ENCODE results near the gene ZNF398. TPM values are rescaled to one million over a fixed set of nuclear protein-coding genes. Genes with fewer than 3 reads are reported as not detected.
"Not testable (repeated sequence)": the region's sequence is repeated elsewhere in the genome, so short reads cannot be mapped to it uniquely, and the experiment has no call there.

The ZNF398 gene
- total RNA-seq, 1 donor from 2014 or later = 6.3 TPM

DNA sequence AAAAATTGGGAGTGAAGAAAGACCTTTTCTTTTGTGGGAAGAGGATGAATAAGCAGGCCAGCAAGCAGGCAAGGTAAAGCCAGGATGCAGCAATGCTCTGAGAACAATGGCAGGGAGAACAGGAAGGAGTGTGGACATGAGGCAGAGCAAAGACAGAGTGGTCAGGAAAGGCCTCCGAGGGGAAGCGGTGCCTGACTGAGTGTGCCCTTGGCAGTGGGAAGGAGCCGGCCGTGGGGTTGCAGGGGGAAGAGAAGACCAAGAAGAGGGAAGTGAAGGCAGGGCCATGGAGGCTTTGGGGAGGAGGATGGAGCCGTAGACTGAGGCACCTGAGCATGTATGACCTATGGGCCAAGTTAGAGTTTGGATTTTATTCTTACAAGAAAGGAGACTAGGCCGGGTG is 70.3 kb downstream of the ZNF398 start:
- ATAC-seq (ENCODE audit: poor library complexity) (no peak), DNase-seq (no peak)
- intact Hi-C loops (cut with DNase I) = no loop called here

- DNase-seq (no peak), ATAC-seq (ENCODE audit: poor library complexity) (no peak)
- intact Hi-C loops (cut with DNase I) = no loop called here
Observed at GRCh38 chr7:149218469-149219420, 71.5 kb downstream of the ZNF398 start.

DNA sequence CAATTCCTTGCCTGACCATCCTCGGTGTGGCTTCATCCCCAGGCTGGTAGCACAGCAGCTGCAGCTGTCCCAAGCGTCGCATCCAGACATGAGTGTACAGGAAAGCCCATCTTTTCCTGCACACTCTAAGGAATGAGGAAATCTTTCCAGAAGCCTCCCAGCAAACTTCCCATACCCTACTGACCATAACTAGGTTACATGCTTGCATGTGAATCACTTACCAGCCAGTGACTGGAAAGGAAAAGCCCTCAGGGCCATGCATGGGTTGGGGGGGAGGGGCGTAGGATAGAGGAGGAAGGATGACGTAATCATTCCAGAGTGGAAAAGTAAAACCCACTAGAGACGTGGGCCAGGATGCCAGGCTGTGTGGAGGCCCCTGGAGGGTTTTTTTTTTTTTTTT is 73.3 kb downstream of the ZNF398 start:
- no peak for ATAC-seq (ENCODE audit: poor library complexity)

GRCh38 chr7:149223176-149223575 is 75.9 kb downstream of the ZNF398 start:
- DNase-seq (no peak), ATAC-seq (ENCODE audit: poor library complexity) (no peak)
- intact Hi-C loops (cut with DNase I) = no loop called here

More for the DNA sequence above, 73.3 kb downstream of the ZNF398 start:
- no peak for DNase-seq
- intact Hi-C loops (cut with DNase I) = no loop called here

DNA sequence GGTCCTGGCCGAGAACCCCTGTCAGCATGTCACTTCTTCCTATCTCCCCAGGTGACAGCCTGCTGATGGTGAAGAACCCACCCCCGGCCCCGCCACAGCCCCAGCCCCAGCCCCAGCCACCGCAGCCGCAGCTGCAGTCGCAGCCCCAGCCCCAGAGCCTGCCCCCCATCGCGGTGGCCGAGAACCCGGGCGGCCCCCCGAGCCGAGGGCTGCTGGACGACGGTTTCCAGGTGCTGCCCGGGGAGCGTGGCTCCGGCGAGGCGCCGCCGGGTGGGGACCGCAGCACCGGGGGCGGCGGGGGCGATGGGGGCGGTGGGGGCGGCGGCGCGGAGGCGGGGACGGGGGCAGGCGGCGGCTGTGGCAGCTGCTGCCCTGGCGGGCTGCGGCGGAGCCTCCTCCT is 76.5 kb downstream of the ZNF398 start:
- intact Hi-C loops (cut with DNase I) = no loop called here
- DNase-seq (no peak), ATAC-seq (ENCODE audit: poor library complexity) (no peak)

DNA sequence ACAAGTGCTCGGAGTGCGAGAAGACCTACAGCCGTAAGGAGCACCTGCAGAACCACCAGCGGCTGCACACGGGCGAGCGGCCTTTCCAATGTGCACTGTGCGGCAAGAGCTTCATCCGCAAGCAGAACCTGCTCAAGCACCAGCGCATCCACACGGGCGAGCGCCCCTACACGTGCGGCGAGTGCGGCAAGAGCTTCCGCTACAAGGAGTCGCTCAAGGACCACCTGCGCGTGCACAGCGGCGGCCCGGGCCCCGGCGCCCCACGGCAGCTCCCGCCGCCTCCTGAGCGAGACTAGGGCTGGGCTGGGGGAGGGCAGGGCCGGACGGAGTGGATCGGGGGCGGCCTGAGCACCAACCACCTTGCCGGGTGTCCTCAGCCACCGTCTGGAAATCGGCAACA is 77.1 kb downstream of the ZNF398 start:
- DNase-seq (no peak), ATAC-seq (ENCODE audit: poor library complexity) (no peak)
- intact Hi-C loops (cut with DNase I) = no loop called here

GRCh38 chr7:149225106-149225505 is 77.9 kb downstream of the ZNF398 start:
- ATAC-seq (ENCODE audit: poor library complexity) (no peak), DNase-seq (no peak)
- intact Hi-C loops (cut with DNase I) = no loop called here

- DNase-seq (no peak), ATAC-seq (ENCODE audit: poor library complexity) (no peak)
- intact Hi-C loops (cut with DNase I) = no loop called here
Observed at GRCh38 chr7:149225656-149226055, 78.4 kb downstream of the ZNF398 start.

DNA sequence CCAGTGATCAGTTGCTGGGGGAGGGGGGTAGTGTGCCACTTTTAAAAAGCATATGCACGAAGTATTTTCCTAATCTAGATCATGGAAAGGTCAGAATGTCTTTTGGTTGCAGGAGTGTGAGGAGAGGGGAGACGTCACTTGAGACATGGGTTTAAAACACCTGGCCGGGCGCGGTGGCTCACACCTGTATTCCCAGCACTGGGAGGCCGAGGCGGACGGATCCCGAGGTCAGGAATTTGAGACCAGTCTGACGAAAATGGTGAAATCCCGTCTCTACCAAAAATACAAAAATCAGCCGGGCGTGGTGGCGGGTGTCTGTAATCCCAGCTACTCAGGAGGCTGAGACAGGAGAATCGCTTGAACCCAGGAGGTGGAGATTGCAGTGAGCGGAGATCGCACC is 79.1 kb downstream of the ZNF398 start:
- DNase-seq; intact Hi-C loops (cut with DNase I); ATAC-seq (ENCODE audit: poor library complexity): not testable (repeated sequence)

DNA sequence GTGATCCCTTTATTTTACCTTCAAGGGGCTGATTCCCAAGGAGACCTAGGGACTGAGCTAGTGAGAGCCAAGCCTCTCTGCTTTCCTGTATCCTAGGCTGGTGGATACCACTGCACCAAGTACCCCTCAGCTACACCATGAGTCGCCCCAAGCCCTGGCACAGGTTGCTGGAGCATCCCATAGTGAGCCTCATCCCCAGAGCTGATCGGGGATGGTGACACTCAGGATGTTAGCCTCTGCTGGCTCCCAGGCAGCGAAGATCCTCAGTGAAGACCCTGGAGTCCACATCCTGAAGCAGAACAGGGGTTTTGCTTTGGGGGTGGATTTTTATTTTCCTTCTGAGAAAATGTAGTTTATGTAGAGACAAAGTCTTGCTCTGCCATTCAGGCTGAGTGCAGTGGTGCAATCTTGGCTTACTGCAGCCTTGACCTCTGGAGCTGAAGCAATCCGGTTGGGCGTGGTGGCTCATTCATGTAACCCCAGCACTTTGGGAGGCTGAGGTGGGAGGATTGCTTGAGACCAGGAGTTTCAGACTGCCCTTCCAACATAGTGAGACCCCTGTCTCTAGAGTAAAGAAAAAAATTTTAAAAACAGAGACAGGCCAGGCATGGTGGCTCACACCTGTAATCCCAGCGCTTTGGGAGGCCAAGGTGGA is 79.7 kb downstream of the ZNF398 start:
- no peak for ATAC-seq (ENCODE audit: poor library complexity)
- DNase-seq = no peak
- intact Hi-C loops (cut with DNase I) = no loop called here

GRCh38 chr7:149228831-149229471 is 81.7 kb downstream of the ZNF398 start:
- DNase-seq = no peak
- intact Hi-C loops (cut with DNase I) = no loop called here
- no peak for ATAC-seq (ENCODE audit: poor library complexity)

- no peak for DNase-seq
- ATAC-seq (ENCODE audit: poor library complexity) = no peak
- intact Hi-C loops (cut with DNase I) = no loop called here
Observed at GRCh38 chr7:149229526-149229925, 82.3 kb downstream of the ZNF398 start.

DNA sequence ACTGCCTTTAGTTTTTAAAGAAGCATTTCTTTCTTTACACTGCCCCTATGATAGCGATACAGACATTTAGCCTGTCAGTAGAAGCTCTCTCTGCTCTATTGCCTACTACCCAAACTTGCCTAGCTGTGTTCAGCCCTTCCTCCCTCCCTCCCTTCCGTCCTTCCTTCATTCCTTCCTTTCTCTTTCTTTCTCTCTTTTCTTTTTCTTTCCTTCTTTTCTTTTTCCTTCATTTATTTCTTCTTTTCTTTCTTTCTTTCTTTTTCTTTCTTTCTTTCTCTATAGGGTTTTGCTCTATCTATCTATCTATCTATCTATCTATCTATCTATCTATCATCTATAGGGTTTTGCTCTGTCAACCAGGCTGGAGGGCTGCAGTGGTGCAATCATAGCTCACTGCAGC is 85.1 kb downstream of the ZNF398 start:
- ATAC-seq (ENCODE audit: poor library complexity) = no peak
- intact Hi-C loops (cut with DNase I) = no loop called here
- no peak for DNase-seq

Other genes with a start within 250 kb of the ZNF398 start
- 32.2 TPM for gene PDIA4, start 118.9 kb upstream of the ZNF398 start, total RNA-seq
- 2.3 TPM for gene ZNF786, start 56.7 kb upstream of the ZNF398 start, total RNA-seq
- 0.38 TPM for gene ZNF425, start 21.1 kb upstream of the ZNF398 start, total RNA-seq
- 11.1 TPM for gene ZNF282, start 48.1 kb downstream of the ZNF398 start, total RNA-seq
- gene ZNF212, start 92.2 kb downstream of the ZNF398 start, total RNA-seq = 5.5 TPM
- gene ZNF783, start 114.7 kb downstream of the ZNF398 start, total RNA-seq = 4.0 TPM

Measured in Right ventricle myocardium superior (tissue), 1 donor.